Cerebellar cortex (tissue), 1 donor: ENCODE measurements around the gene TBC1D2B.
A peak's percentile ranks its signal among the peaks of the same experiment; 100 is the strongest.

Experiments used
- DNase-seq: peaks from one replicate; pipeline ENCODE4 v3.0.0-alpha.2; 2015; ENCODE audit warnings: low spot score

The TBC1D2B gene

DNA sequence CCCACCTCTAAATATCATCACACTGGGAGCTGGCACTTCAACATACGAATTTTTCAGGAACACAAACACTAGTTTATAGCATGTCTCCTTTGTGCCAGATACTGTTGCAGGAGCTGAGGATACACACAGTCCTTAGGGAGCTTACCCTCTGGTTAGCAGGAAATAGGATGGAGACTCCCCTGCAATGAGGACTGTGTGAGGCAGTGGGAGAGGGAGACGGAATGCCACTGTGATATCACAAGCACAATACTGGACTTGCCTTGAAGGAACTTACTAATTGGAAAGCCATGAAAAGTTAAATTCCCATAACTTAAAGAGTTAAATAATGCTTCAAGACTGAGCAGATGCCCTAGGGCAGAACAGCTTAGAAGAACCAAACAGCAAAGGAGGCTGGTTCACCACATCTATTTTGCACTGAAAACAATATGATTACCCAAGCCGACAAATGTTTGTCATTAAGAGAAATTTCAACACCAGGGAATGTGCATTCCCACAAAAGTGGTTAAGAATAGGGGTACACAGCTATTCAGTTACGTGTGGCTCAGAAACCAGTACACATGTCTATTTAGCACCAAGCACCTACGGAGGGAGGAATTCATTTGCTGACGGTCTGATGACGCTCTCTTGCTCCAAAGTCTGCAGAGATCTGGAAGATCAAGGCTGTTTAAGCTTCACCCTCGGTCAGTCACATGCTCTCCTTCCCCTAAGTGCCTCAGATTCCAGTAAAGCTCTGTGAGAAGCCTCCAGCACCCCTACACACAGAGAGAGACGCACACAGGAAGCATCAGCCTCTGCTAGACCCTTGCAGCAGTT lies 5.2 kb downstream of the TBC1D2B start:
- peak; percentile 47 for DNase-seq

GRCh38 chr15:78071383-78071782 lies 6.1 kb downstream of the TBC1D2B start:
- no peak for DNase-seq

GRCh38 chr15:78070049-78070700 lies 7.3 kb downstream of the TBC1D2B start:
- no peak for DNase-seq

- no peak for DNase-seq
Observed at GRCh38 chr15:78069462-78070029, 8.0 kb downstream of the TBC1D2B start.

- DNase-seq: no peak
Observed at GRCh38 chr15:78069052-78069414, 8.5 kb downstream of the TBC1D2B start.

- no peak for DNase-seq
Observed at GRCh38 chr15:78067328-78068228, 9.9 kb downstream of the TBC1D2B start.

GRCh38 chr15:78065973-78066946 lies 11.3 kb downstream of the TBC1D2B start:
- DNase-seq: no peak

DNA sequence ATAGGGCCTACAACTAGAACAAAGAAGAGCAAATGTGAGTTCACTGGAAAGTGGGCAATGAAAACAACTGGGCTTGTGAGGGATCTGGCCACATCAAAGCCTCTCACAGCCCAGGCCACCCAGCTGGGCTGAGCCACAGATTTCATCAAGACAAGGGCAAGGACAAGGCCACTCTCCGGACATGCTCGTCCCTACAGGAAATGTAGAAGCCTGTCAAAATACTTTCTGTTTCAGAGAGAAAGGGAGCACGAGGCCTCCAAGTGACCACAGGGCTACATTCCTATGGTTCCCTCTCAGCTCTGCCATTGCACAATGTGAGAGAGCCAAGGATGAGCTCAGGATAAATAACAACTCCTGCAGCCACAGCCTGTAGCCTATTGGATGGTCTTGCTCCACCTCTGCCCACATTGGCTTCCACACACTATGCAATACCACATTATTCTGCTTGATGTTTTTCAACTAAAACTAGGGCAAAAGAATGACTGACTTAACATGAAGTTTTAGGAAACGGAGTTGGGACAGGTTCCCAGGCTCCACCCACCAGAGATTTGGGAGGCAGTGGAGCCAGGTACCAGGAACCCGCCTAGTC lies 12.1 kb downstream of the TBC1D2B start:
- no peak for DNase-seq

DNA sequence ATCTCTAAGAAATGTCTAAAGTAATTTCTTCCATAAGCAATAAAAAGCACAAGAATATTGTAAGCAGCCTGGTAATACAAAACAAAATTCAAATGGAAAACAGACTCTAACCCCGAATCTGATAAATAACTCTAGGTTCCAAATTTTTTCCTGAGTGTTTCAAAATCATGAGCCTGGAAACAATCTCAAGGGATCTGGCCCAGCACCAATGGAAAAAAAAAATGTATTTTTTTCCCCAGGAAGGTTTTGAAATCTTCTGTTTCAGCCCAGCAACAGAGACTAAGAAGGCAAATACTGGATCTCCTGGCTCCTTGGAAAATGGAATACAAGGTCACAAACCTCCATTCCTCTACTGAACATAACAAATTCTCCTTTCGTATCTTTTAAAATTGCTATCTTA lies 13.0 kb downstream of the TBC1D2B start:
- DNase-seq: no peak

DNA sequence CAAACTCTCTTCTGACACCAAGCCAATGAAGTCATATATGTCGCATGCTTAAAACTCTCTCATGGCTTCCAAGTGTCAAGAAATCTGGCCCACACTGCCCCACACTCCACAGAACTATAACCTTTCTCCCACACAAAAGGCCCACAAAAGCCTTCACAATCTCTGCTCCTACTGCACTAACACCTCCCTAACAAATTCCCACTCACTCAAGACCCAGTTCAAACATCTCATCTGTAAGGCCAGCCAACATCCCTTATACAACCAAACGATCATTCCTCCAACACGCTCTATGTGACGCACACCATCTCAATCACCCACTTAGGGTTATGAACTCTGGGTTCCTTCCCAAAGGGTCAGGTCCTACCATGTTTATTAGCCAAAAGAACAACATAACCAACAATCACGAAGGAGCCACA lies 13.5 kb downstream of the TBC1D2B start:
- DNase-seq: no peak

DNA sequence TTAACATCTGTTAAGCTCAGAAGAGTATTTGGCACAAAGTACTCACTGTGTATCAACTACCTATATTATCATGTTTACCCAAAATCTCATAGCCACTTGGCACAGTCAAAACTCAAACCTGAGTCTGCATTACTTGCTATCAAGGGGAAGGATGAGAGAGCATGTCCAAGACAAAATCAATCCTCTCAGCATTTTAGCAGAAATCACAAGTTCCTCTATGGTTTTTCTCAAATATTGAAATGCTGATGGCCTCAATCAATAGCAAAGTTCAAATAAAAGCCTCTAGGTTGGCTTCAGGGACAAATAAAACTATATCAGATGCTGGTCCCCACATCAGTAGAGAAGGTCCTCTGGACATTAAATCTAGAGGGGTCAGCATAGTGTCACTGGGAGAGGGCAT lies 14.3 kb downstream of the TBC1D2B start:
- no peak for DNase-seq

- no peak for DNase-seq
Observed at GRCh38 chr15:78061963-78062427, 15.5 kb downstream of the TBC1D2B start.

DNA sequence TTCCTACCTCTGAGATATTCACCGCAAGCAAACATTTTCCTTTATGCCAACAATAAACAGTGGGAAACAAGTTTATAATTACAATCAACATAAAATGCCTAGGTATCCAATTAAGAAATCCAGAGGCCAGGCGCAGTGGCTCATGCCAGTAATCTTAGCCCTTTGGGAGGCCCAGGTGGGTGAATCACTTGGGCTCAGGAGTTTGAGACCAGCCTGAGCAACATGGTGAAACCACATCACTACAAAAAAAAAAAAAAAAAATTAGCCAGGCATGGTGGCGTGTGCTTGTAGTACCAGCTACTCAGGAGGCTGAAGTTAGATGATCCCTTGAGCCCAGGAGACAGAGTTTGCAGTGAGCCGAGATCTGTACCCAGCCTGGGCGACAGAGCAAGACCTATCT lies 17.3 kb downstream of the TBC1D2B start:
- DNase-seq: no peak

- no peak for DNase-seq
Observed at GRCh38 chr15:78059110-78059839, 18.2 kb downstream of the TBC1D2B start.

- DNase-seq: no peak
Observed at GRCh38 chr15:78058401-78058935, 19.0 kb downstream of the TBC1D2B start.

- no peak for DNase-seq
Observed at GRCh38 chr15:78057803-78058202, 19.7 kb downstream of the TBC1D2B start.

- no peak for DNase-seq
Observed at GRCh38 chr15:78056714-78057269, 20.7 kb downstream of the TBC1D2B start.

DNA sequence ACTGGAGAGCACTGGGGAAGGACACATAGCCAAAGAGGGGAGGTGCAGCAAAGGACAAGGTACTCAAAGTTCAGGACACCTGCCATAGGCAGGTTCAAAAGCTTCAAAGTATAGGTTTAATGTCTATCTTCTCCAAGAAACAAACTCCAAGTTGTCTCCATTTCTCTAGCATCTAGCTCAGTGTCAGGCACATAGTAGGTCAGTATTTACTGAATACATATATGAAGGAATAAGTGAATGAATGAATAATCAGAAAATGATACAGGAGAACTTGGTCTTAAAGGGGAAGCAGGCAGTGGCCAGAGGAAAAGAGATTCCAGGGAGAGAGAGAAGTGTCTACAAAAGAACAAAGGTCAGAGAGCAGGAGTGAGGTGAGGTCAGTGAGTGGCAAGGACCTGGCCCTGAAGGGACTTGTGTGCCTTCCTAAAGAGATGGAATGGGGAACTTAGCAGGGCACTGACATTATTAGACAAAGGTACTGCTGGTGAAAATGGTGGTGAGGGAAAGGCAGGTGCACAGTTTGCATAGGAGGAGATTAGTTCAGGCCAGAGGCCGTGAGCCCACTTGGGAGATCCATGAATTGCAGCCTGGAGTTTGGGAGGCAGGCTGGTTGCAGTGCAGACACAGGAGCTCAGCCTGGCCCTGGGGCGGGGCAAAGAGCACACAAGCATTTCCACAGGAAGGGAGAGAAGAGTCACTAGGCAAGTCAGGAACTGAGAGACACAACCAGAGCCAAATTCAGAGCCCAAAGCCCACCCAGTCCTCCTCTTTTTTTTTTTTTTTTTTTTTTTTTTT lies 21.4 kb downstream of the TBC1D2B start:
- no peak for DNase-seq
